Measurements from ENCODE around the gene PTDSS2. TPM values are rescaled to one million over a fixed set of nuclear protein-coding genes. Genes with fewer than 3 reads are reported as not detected.
A peak's percentile ranks its signal among the peaks of the same experiment; 100 is the strongest.

The PTDSS2 gene
- total and polyA plus RNA-seq, 9 of the 15 experiments (the other 6 are each of a cell fraction or from before 2014, with no cell fraction given): 0.45 to 53.9 (median 17.2) TPM

DNA sequence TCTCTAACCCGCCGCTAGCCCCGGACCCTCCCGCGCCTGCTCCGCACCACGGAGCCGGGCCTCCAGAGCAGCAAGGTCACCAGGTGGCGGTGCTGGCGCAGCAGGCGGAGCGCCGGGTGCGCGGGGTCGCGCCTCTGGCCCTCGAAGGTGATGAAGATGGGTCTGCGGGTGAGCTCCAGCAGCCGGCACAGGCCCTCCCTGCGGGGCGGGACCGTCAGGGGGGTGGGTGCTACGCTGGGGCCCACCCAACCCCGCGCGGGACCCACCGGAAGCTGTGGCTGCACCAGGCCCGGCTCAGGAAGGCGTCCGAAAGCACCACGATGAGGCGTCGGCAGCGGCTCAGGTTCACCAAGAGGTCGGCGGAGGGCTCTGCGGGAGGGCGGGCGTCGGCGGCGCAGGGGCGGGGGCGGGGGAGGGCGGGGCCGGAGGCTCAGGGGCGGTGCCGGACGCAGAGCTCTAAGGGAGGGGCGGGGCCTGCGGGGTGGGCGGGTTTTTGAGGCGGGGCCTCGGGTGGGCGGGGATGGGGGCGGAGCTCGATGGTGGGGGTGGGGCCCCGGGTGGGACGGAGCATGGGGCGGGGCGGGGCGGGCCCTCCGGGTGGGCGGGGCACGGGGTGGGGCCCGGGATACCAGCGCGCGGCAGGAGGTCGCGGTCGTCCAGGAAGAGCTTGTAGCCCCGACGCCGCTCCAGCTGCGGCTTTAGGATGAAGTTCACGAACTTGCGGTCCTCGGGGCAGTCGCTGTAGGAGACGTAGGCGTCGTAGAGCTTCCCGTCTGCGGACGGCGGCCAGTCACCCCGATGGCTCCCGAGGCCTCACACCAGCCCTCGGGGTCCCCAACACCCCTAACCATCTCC is 43.1 kb upstream of the PTDSS2 start (continued):
- TF ChIP-seq CHD1 (IDR thresholded peaks at IDR 0.05; ENCODE audit: low read length) (no peak), KLF16 (IDR thresholded peaks at IDR 0.05) (no peak), KAT7 (CRISPR knock-in tag; IDR thresholded peaks at IDR 0.05; ENCODE audit: borderline replicate concordance) (peak; percentile 44; the same call in 1 of the 2 replicates), ZNF583 (CRISPR knock-in tag; IDR thresholded peaks at IDR 0.05) (no peak), PTBP1 (IDR thresholded peaks at IDR 0.05; ENCODE audit: low read depth, low read length) (0 out of 2 replicates have a peak, but pooled peaks have one; percentile 74), PHB (CRISPR knock-in tag; IDR thresholded peaks at IDR 0.05) (no peak), ADNP (tag; IDR thresholded peaks at IDR 0.05) (no peak), ZNF778 (CRISPR knock-in tag; IDR thresholded peaks at IDR 0.05) (no peak), MAZ (CRISPR knock-in tag; conservative IDR thresholded peaks at IDR 0.05 in 1 of 2, IDR thresholded peaks at IDR 0.05 in 1 of 2) (peak; percentile 68 to 75; a peak in 3 of 4 replicates)
- TF ChIP-seq, protein P1, sequence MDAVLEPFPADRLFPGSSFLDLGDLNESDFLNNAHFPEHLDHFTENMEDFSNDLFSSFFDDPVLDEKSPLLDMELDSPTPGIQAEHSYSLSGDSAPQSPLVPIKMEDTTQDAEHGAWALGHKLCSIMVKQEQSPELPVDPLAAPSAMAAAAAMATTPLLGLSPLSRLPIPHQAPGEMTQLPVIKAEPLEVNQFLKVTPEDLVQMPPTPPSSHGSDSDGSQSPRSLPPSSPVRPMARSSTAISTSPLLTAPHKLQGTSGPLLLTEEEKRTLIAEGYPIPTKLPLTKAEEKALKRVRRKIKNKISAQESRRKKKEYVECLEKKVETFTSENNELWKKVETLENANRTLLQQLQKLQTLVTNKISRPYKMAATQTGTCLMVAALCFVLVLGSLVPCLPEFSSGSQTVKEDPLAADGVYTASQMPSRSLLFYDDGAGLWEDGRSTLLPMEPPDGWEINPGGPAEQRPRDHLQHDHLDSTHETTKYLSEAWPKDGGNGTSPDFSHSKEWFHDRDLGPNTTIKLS (IDR thresholded peaks at IDR 0.05; ENCODE audit: borderline replicate concordance, low read depth): 0 out of 2 replicates have a peak, but pooled peaks have one; percentile 31
- TF ChIP-seq, protein P2, sequence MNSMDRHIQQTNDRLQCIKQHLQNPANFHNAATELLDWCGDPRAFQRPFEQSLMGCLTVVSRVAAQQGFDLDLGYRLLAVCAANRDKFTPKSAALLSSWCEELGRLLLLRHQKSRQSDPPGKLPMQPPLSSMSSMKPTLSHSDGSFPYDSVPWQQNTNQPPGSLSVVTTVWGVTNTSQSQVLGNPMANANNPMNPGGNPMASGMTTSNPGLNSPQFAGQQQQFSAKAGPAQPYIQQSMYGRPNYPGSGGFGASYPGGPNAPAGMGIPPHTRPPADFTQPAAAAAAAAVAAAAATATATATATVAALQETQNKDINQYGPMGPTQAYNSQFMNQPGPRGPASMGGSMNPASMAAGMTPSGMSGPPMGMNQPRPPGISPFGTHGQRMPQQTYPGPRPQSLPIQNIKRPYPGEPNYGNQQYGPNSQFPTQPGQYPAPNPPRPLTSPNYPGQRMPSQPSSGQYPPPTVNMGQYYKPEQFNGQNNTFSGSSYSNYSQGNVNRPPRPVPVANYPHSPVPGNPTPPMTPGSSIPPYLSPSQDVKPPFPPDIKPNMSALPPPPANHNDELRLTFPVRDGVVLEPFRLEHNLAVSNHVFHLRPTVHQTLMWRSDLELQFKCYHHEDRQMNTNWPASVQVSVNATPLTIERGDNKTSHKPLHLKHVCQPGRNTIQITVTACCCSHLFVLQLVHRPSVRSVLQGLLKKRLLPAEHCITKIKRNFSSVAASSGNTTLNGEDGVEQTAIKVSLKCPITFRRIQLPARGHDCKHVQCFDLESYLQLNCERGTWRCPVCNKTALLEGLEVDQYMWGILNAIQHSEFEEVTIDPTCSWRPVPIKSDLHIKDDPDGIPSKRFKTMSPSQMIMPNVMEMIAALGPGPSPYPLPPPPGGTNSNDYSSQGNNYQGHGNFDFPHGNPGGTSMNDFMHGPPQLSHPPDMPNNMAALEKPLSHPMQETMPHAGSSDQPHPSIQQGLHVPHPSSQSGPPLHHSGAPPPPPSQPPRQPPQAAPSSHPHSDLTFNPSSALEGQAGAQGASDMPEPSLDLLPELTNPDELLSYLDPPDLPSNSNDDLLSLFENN (IDR thresholded peaks at IDR 0.05; ENCODE audit: low read depth in 2 of 2, low read length in 2 of 2): no peak
